ENCODE data around the gene NFYB.

NFYB gene

DNA sequence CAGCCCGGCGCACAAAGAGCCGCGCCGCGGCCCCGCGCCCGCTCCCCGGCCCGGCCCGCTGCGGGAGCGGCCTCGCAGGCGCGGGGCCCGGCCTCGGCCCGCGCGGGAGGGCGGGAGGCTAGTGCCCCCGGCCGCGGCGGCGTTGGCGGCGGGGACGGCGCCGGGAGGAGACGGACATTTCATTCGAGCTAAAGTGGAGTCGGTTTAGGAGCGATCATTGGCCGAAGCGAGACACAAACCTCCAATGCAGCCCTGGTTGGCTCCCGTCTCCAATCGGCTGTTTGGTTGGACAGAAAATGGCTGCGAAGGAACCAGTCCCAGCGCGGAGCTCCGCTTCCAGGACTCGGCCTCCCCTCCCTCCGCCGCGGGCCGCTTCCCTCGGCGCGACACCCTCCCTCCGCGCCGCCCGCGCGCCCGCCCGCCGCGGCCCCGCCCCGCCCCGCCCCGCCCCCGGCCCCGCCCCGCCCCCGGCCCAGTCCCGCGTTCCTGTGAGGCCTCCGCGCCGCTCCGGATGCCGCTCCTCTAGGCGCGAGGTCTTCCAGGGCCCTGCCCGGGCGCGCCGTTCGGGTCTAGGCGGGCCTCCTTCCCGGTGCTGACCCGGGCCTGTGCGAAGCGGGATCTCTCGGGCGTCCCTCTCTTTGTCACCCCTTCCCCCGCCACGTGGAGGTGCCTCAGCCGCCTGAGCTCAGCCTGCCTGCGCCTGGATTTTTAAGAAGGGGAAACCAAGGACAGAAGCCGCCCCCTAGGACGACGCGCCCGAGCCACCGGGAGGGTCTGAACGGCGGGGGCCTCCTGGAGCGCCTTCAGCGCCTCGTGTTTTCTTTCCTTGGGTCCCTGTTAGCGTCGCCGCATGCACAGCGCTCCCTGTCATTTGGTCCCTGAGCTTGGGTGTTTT, at the start of gene NFYB:
NFYB (minus strand) TSS at position 309 of the 895 bp plus-strand sequence. CDS start 2,757 bp downstream, outside the sequence.
- TF ChIP-seq, protein P1, sequence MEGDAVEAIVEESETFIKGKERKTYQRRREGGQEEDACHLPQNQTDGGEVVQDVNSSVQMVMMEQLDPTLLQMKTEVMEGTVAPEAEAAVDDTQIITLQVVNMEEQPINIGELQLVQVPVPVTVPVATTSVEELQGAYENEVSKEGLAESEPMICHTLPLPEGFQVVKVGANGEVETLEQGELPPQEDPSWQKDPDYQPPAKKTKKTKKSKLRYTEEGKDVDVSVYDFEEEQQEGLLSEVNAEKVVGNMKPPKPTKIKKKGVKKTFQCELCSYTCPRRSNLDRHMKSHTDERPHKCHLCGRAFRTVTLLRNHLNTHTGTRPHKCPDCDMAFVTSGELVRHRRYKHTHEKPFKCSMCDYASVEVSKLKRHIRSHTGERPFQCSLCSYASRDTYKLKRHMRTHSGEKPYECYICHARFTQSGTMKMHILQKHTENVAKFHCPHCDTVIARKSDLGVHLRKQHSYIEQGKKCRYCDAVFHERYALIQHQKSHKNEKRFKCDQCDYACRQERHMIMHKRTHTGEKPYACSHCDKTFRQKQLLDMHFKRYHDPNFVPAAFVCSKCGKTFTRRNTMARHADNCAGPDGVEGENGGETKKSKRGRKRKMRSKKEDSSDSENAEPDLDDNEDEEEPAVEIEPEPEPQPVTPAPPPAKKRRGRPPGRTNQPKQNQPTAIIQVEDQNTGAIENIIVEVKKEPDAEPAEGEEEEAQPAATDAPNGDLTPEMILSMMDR (IDR thresholded peaks at IDR 0.05; ENCODE audit: low read depth, low read length, missing control alignments): no peak
- H3K4me3 ChIP-seq (replicated peaks; ENCODE audit: low read depth, low read length): peak within 1 kb of the TSS; percentile 58
- peak; percentile 86 for DNase-seq (ENCODE audit: extremely low read depth, low read depth)

DNA sequence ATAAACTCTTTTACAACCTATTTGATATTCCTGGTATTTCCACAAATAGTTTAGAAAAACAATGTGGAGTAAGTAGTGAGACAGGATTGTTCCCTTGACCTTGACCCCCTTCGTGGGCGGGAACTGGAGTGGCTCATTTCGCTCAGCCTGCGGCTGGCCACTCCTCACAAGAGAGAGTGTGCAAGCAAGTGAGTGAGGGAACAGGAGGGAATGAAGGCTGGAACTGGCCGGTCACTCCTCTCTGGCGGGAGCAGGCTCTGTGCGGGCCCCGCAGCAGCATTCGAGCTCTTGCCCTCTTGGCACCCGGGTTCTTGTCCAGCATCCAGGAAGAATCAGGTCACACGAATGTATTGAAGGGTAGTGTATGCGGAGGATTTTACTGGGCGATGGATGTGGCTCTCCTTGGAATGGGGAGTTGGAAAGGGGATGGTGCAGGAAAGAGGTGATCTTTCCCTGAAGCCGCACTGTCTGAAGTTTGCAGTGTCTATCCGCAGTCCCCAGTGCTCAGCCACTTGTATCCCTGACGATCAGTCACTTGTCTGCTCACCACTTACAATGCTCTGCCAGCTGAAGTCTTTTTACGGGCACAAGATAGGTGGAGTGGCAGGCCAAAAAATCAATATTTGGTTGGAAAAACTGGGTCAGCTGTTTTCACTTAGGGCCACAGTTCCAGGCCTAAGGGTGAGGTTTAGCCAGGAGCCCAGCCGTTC, 49.6 kb upstream of the NFYB start:
- TF ChIP-seq, protein P1 (IDR thresholded peaks at IDR 0.05; ENCODE audit: low read depth, low read length, missing control alignments): no peak
- no peak for DNase-seq (ENCODE audit: extremely low read depth, low read depth)
- no peak overlapping the region for H3K4me3 ChIP-seq (replicated peaks; ENCODE audit: low read depth, low read length)

DNA sequence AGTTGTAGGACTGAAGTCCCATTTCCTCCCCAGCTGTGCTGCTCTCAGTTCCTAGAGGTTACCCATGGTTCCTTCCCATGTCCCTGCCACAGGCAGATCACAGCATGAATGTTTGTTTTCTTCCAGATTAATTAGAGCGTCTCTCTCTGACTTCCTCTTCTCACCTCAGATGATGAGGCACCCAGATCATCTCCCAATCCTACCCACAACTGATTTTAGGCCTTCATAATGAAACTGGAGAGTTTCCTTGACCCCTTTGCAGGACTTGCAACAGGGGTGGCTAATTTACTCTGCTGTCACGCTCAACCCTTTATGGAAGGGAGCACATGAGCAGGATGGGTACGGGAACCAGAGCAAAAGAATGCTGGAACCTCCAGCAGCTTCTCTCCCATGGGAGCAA, 45.4 kb upstream of the NFYB start:
- DNase-seq (ENCODE audit: extremely low read depth, low read depth): no peak
- no peak overlapping the region for H3K4me3 ChIP-seq (replicated peaks; ENCODE audit: low read depth, low read length)
- TF ChIP-seq, protein P1 (IDR thresholded peaks at IDR 0.05; ENCODE audit: low read depth, low read length, missing control alignments): no peak

DNA sequence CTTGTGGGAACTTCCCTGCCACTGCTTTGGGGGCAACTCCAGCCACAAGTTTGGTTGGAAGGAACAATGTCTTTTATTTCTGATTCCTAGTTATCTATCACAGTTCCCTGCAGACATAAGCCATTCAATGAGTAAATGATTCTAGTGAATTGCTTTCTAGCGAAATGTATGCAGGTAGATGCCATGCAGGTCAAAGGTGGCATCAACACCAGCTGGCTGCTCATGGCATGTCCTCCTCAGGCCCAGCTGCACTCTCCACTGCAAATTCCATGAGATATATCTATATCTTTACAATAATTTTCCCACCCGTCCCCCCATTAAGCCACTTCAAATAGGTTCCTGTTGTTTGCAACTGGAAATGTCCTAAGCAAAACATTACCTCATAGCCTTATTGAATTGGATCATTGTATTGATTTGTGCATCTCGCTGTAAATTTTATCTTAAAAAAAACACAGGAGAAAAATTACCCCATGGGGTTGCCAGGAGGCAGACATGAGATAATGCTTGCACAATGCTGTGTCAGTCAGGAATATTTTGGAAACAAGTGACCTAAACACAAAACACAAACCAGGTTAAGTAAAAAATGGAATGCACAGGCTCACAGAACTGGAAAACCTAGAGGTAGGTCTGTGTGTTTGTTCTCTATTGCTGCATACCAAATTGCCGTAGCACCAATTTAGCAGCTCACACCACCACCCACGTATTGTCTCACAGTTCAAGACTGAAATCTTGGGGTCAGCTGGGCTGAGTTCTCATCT, 44.8 kb upstream of the NFYB start:
- TF ChIP-seq, protein P1 (IDR thresholded peaks at IDR 0.05; ENCODE audit: low read depth, low read length, missing control alignments): no peak
- H3K4me3 ChIP-seq (replicated peaks; ENCODE audit: low read depth, low read length): no peak overlapping the region

DNA sequence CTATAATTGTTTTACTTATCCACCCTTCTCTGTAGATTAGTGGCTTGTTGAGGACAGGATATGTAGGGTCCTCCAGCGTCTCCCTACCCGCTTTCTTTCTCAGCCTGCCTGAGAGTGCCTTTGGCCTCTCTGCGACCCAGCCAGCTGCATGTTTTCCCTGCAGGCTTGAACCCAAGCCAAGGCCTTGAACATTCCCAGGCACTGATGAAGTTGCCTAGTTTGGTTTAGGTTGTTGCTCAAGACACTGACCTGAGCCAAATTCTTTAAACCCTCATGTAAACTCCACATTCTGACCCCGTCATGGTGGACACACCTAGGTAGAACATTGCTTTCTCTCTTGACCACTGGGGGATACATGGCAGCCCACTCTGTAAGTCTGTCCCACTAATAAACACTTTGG, 44.1 kb upstream of the NFYB start:
- DNase-seq (ENCODE audit: extremely low read depth, low read depth): peak; percentile 27
- TF ChIP-seq, protein P1 (IDR thresholded peaks at IDR 0.05; ENCODE audit: low read depth, low read length, missing control alignments): no peak
- no peak overlapping the region for H3K4me3 ChIP-seq (replicated peaks; ENCODE audit: low read depth, low read length)

More for the DNA sequence above, 44.8 kb upstream of the NFYB start:
- no peak for DNase-seq (ENCODE audit: extremely low read depth, low read depth)

DNA sequence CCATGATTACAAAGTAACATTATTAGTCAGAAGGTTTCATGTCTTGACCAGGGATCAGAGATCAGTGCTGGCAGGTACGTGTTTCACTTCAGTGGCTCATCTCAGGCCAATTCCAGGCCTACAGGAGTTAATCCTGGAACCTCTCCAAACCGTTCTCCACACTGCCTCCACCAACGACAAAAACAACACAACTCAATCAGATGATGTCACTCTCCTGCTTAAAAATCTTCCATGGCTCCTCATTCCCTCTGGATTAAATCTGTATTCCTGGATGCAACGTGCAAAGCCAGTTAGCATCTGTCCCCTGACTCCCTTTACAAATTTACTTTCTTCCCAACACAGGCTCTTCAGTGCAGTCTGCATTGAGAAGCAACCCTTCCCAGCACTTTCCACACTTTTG, 43.3 kb upstream of the NFYB start:
- TF ChIP-seq, protein P1 (IDR thresholded peaks at IDR 0.05; ENCODE audit: low read depth, low read length, missing control alignments): no peak
- no peak for DNase-seq (ENCODE audit: extremely low read depth, low read depth)

More for the DNA sequence above, 43.3 kb upstream of the NFYB start:
- no peak overlapping the region for H3K4me3 ChIP-seq (replicated peaks; ENCODE audit: low read depth, low read length)

Measured in HFF-Myc (cell line).